ENCODE measurements around the gene SF3A2. TPM values are rescaled to one million over a fixed set of nuclear protein-coding genes. Genes with fewer than 3 reads are reported as not detected.

SF3A2 gene
- total and polyA plus RNA-seq, 2 donors (not counting 3 experiments of a cell fraction or from before 2014, with no cell fraction given), result 21.5 to 164 TPM

- FAIRE-seq (no peak), DNase-seq (ENCODE audit: low read depth, low spot score) (no peak)
- ChIA-PET POLR2A (no interaction called here), CTCF (interaction anchor here (1.4 to 2.0 kb wide), 2 partner anchors 58 kb away, joined by 6 to 8 read pairs; no protein-coding TSS in a partner anchor)
- Histone ChIP-seq H3K4me3 (replicated peaks in 1 of 3; ENCODE audit: insufficient read depth in 1 of 3, low read depth in 1 of 3, low read length in 3 of 3) (no peak overlapping the region), H3K4me1 (ENCODE audit: control insufficient read depth, extremely low read depth, insufficient read depth, low read length) (no peaks in the 10 kb centered on the region), H3K4me2 (ENCODE audit: insufficient read depth, low read length) (no peak overlapping the region), H2AFZ (ENCODE audit: low read depth, low read length) (no peak overlapping the region), H4K20me1 (replicated peaks; ENCODE audit: control insufficient read depth, extremely low read depth, insufficient read depth, low read length) (no peaks in the 10 kb centered on the region), H3K9ac (replicated peaks; ENCODE audit: extremely low read depth, insufficient read depth, low read length) (no peak overlapping the region), H3K9me3 (replicated peaks; ENCODE audit: control insufficient read depth, insufficient read depth, low read length) (no peaks in the 10 kb centered on the region), H3K27ac (ENCODE audit: insufficient read depth, low read depth, low read length) (no peak overlapping the region), H3K36me3 (ENCODE audit: control insufficient read depth in 2 of 2, extremely low read depth in 1 of 2, insufficient read depth in 2 of 2, low read length in 2 of 2) (peaks cover 12 to 50% of the 10 kb centered on the region in 2 experiments), H3K27me3 (ENCODE audit: control insufficient read depth in 2 of 2, insufficient read depth in 2 of 2, low read length in 2 of 2) (no peaks in the 10 kb centered on the region), H3K79me2 (ENCODE audit: control insufficient read depth, insufficient read depth, low read length) (no peaks in the 10 kb centered on the region), H3K9me1 (replicated peaks; ENCODE audit: control insufficient read depth, extremely low read depth, insufficient read depth, low read length) (no peaks in the 10 kb centered on the region)
- no peak for TF ChIP-seq POLR2AphosphoS5 (IDR thresholded peaks at IDR 0.05; ENCODE audit: insufficient read depth, low read depth, low read length)
- TF ChIP-seq CTCF (IDR thresholded peaks at IDR 0.05; ENCODE audit: extremely low read depth in 1 of 2, insufficient read depth in 1 of 2, low read depth in 1 of 2, low read length in 2 of 2), result no peak
- TF ChIP-seq POLR2A (IDR thresholded peaks at IDR 0.05; ENCODE audit: low read depth, low read length), result no peak
- no peak for TF ChIP-seq GATA2 (IDR thresholded peaks at IDR 0.05; ENCODE audit: insufficient read depth, insufficient read length, low read depth, low read length)
- TF ChIP-seq JUN (IDR thresholded peaks at IDR 0.05; ENCODE audit: borderline replicate concordance, insufficient read depth, insufficient read length, low read depth), result no peak
- BruUV-seq (replicated peaks), result no TSS peak
- intact Hi-C loops (cut with micrococcal nuclease) (no loop called here), dilution Hi-C loops (cut with MboI; ENCODE audit: extremely low pct_ligation_motif_present, low sequenced_read_pairs) (no loop called here)
Measured at GRCh38 chr19:2214251-2214650, 22.4 kb upstream of the SF3A2 start.

GRCh38 chr19:2215281-2215751 lies 21.3 kb upstream of the SF3A2 start:
- ChIA-PET CTCF (interaction anchor here (1.4 kb wide), 1 partner anchor 59 kb away, joined by 8 read pairs; no protein-coding TSS in a partner anchor), POLR2A (no interaction called here)
- FAIRE-seq (no peak), DNase-seq (ENCODE audit: low read depth, low spot score) (no peak)
- intact Hi-C loops (cut with micrococcal nuclease) (no loop called here), dilution Hi-C loops (cut with MboI; ENCODE audit: extremely low pct_ligation_motif_present, low sequenced_read_pairs) (no loop called here)
- H3K9ac ChIP-seq (replicated peaks; ENCODE audit: extremely low read depth, insufficient read depth, low read length), result no peak overlapping the region
- BruUV-seq (replicated peaks), result no TSS peak
- H3K36me3 ChIP-seq (ENCODE audit: control insufficient read depth in 2 of 2, extremely low read depth in 1 of 2, insufficient read depth in 2 of 2, low read length in 2 of 2), result peaks cover 12 to 53% of the 10 kb centered on the region in 2 experiments
- H3K27ac ChIP-seq (ENCODE audit: insufficient read depth, low read depth, low read length), result no peak overlapping the region
- no peaks in the 10 kb centered on the region for H3K9me3 ChIP-seq (replicated peaks; ENCODE audit: control insufficient read depth, insufficient read depth, low read length)
- H3K4me3 ChIP-seq (replicated peaks in 1 of 3; ENCODE audit: insufficient read depth in 1 of 3, low read depth in 1 of 3, low read length in 3 of 3), result no peak overlapping the region
- TF ChIP-seq EZH2 (IDR thresholded peaks at IDR 0.05; ENCODE audit: borderline replicate concordance, low read depth, low read length, severe bottlenecking), result no peak
- TF ChIP-seq CTCF (IDR thresholded peaks at IDR 0.05; ENCODE audit: extremely low read depth in 1 of 2, insufficient read depth in 1 of 2, low read depth in 1 of 2, low read length in 2 of 2), result no peak
- no peak for TF ChIP-seq FOS (IDR thresholded peaks at IDR 0.05; ENCODE audit: borderline replicate concordance, insufficient read depth, low read length)
- TF ChIP-seq GATA2 (IDR thresholded peaks at IDR 0.05; ENCODE audit: insufficient read depth, insufficient read length, low read depth, low read length), result no peak
- no peak for TF ChIP-seq MAX (IDR thresholded peaks at IDR 0.05; ENCODE audit: insufficient read depth, insufficient read length)
- no peak for TF ChIP-seq MYC (IDR thresholded peaks at IDR 0.05; ENCODE audit: low read depth, low read length)
- no peak for TF ChIP-seq JUN (IDR thresholded peaks at IDR 0.05; ENCODE audit: borderline replicate concordance, insufficient read depth, insufficient read length, low read depth)
- TF ChIP-seq POLR2AphosphoS5 (IDR thresholded peaks at IDR 0.05; ENCODE audit: insufficient read depth, low read depth, low read length), result no peak
- no peak for TF ChIP-seq POLR2A (IDR thresholded peaks at IDR 0.05; ENCODE audit: low read depth, low read length)
- no peaks in the 10 kb centered on the region for H3K27me3 ChIP-seq (ENCODE audit: control insufficient read depth in 2 of 2, insufficient read depth in 2 of 2, low read length in 2 of 2)
- no peak overlapping the region for H3K4me2 ChIP-seq (ENCODE audit: insufficient read depth, low read length)
- no peaks in the 10 kb centered on the region for H4K20me1 ChIP-seq (replicated peaks; ENCODE audit: control insufficient read depth, extremely low read depth, insufficient read depth, low read length)
- no peaks in the 10 kb centered on the region for H3K79me2 ChIP-seq (ENCODE audit: control insufficient read depth, insufficient read depth, low read length)
- no peaks in the 10 kb centered on the region for H3K9me1 ChIP-seq (replicated peaks; ENCODE audit: control insufficient read depth, extremely low read depth, insufficient read depth, low read length)
- H2AFZ ChIP-seq (ENCODE audit: low read depth, low read length), result no peak overlapping the region
- H3K4me1 ChIP-seq (ENCODE audit: control insufficient read depth, extremely low read depth, insufficient read depth, low read length), result no peaks in the 10 kb centered on the region

All from endothelial cell of umbilical vein (primary cell).